Astrocyte (in vitro differentiated cells and primary cell): ENCODE results near the gene ST6GALNAC3. TPM values are rescaled to one million over a fixed set of nuclear protein-coding genes. Genes with fewer than 3 reads are reported as not detected.
A peak's percentile ranks its signal among the peaks of the same experiment; 100 is the strongest.

Source experiments
- DNase-seq: peaks from one replicate; pipeline ENCODE4 v3.0.0-alpha.2; 2010; ENCODE audit warnings: low read depth
- FAIRE-seq: peaks from 2 replicates; lab custom pipeline; 2011; peaks lifted over from hg19 to GRCh38; lab: Jason Lieb, UNC
- H2AFZ ChIP-seq: 2 replicates; pipeline ENCODE4 v1.6.0; 2012; ENCODE audit warnings: low read depth, low read length, inconsistent platforms
- H3K27ac ChIP-seq: 2 replicates; pipeline ENCODE4 v1.5.1; 2011; ENCODE audit warnings: low read depth, low read length, inconsistent platforms
- H3K27me3 ChIP-seq: 2 replicates; pipeline ENCODE4 v1.6.0; 2011; ENCODE audit warnings: low read length, inconsistent platforms; ENCODE audit not compliant: insufficient read depth
- H3K36me3 ChIP-seq: 2 replicates; pipeline ENCODE4 v1.5.1; 2011; ENCODE audit warnings: low read length, inconsistent platforms; ENCODE audit not compliant: insufficient read depth
- H3K4me1 ChIP-seq: 2 replicates; pipeline ENCODE4 v1.5.1; 2011; ENCODE audit warnings: low read length, inconsistent platforms; ENCODE audit not compliant: insufficient read depth
- H3K4me2 ChIP-seq: 2 replicates; pipeline ENCODE4 v1.6.0; 2012; ENCODE audit warnings: low read length, inconsistent platforms
- H3K4me3 ChIP-seq: 2 replicates; pipeline ENCODE4 v1.5.1; 2011; ENCODE audit warnings: low read depth, mild to moderate bottlenecking, low read length, inconsistent platforms; ENCODE audit not compliant: insufficient read depth
- H3K79me2 ChIP-seq: 2 replicates; pipeline ENCODE4 v1.6.0; 2012; ENCODE audit warnings: mild to moderate bottlenecking, low read length, inconsistent platforms; ENCODE audit not compliant: insufficient read depth
- H3K9ac ChIP-seq: 2 replicates; pipeline ENCODE4 v1.6.0; 2012; ENCODE audit warnings: mild to moderate bottlenecking, low read length, inconsistent platforms
- H3K9me3 ChIP-seq: 2 replicates; pipeline ENCODE4 v1.5.1; 2012; ENCODE audit warnings: low read depth, mild to moderate bottlenecking, low read length, inconsistent platforms; ENCODE audit not compliant: insufficient read depth
- H4K20me1 ChIP-seq: 2 replicates; pipeline ENCODE4 v1.6.0; 2012; ENCODE audit warnings: low read length, inconsistent platforms; ENCODE audit not compliant: insufficient read depth
- H3K27ac Mint-ChIP-seq: one replicate; pipeline ENCODE4 v1.8.0; 2021; ENCODE audit warnings: mild to moderate bottlenecking, mixed read lengths; ENCODE audit not compliant: unreplicated experiment
- H3K27me3 Mint-ChIP-seq: one replicate; pipeline ENCODE4 v1.8.0; 2021; ENCODE audit warnings: low read depth, mixed read lengths; ENCODE audit not compliant: unreplicated experiment
- H3K36me3 Mint-ChIP-seq: one replicate; pipeline ENCODE4 v1.8.0; 2021; ENCODE audit warnings: low read depth, mixed read lengths; ENCODE audit not compliant: unreplicated experiment
- H3K4me1 Mint-ChIP-seq: one replicate; pipeline ENCODE4 v1.8.0; 2021; ENCODE audit warnings: low read depth, mixed read lengths; ENCODE audit not compliant: unreplicated experiment
- H3K4me3 Mint-ChIP-seq: one replicate; pipeline ENCODE4 v1.8.0; 2021; ENCODE audit warnings: mild to moderate bottlenecking, moderate library complexity, mixed read lengths; ENCODE audit not compliant: unreplicated experiment
- H3K9me3 Mint-ChIP-seq: one replicate; pipeline ENCODE4 v1.8.0; 2021; ENCODE audit warnings: mild to moderate bottlenecking, mixed read lengths; ENCODE audit not compliant: unreplicated experiment
- EZH2 ChIP-seq: IDR thresholded peaks from 2 replicates; pipeline ENCODE4 v1.6.1; 2012; ENCODE audit warnings: mild to moderate bottlenecking, low read length, inconsistent platforms; ENCODE audit not compliant: insufficient read depth
- total RNA-seq: library from RNA; stranded (reverse); gene quantifications from 2 replicates; pipeline ENCODE4 v1.2.1, GENCODE V29; 2021
- TF ChIP-seq, protein P1 (sequence below): IDR thresholded peaks from 2 replicates; pipeline ENCODE4 v1.5.1; 2011; ENCODE audit warnings: low read depth, mild to moderate bottlenecking, inconsistent platforms, low read length, moderate library complexity; ENCODE audit not compliant: insufficient read depth

Gene ST6GALNAC3
- total RNA-seq, 1 donor from 2014 or later: 3.2 TPM

DNA sequence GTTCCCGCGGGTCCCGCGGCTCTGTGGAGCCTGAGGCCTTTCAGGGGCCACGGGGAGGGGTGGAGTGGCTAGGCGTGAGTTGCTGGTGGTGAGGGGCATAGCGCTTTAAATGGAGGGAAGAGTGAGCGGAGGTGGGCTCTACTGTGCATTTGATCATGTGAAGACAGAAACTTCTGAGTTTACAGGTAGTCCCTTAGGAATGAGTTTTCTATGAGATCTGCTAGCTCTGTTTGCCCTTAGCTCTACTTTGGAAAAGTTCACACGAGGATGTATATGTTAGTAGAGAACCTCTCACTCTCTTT lies 593 bp downstream of the ST6GALNAC3 start:
- peaks cover 10% of the 10 kb centered on the region for H3K4me1 Mint-ChIP-seq
- H3K4me3 Mint-ChIP-seq: peak overlapping the region; percentile 82
- no peaks in the 10 kb centered on the region for H3K36me3 Mint-ChIP-seq
- H3K9me3 ChIP-seq: no peaks in the 10 kb centered on the region
- no peaks in the 10 kb centered on the region for H4K20me1 ChIP-seq
- peaks cover 28% of the 10 kb centered on the region for H3K27me3 Mint-ChIP-seq
- no peaks in the 10 kb centered on the region for H3K9me3 Mint-ChIP-seq
- FAIRE-seq (no peak), DNase-seq (no peak)
- H3K27ac ChIP-seq: no peak overlapping the region
- peak overlapping the region; percentile 94 for H3K4me2 ChIP-seq
- H3K27ac Mint-ChIP-seq: no peak overlapping the region
- H3K4me3 ChIP-seq: peak overlapping the region; percentile 63
- H2AFZ ChIP-seq: peak overlapping the region; percentile 87
- TF ChIP-seq, protein P1, sequence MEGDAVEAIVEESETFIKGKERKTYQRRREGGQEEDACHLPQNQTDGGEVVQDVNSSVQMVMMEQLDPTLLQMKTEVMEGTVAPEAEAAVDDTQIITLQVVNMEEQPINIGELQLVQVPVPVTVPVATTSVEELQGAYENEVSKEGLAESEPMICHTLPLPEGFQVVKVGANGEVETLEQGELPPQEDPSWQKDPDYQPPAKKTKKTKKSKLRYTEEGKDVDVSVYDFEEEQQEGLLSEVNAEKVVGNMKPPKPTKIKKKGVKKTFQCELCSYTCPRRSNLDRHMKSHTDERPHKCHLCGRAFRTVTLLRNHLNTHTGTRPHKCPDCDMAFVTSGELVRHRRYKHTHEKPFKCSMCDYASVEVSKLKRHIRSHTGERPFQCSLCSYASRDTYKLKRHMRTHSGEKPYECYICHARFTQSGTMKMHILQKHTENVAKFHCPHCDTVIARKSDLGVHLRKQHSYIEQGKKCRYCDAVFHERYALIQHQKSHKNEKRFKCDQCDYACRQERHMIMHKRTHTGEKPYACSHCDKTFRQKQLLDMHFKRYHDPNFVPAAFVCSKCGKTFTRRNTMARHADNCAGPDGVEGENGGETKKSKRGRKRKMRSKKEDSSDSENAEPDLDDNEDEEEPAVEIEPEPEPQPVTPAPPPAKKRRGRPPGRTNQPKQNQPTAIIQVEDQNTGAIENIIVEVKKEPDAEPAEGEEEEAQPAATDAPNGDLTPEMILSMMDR: no peak
- TF ChIP-seq EZH2: no peak
- H3K27me3 ChIP-seq: peaks cover 3% of the 10 kb centered on the region
- H3K4me1 ChIP-seq: peaks cover 9% of the 10 kb centered on the region
- H3K36me3 ChIP-seq: no peaks in the 10 kb centered on the region
- peak overlapping the region; percentile 59 for H3K9ac ChIP-seq
- no peaks in the 10 kb centered on the region for H3K79me2 ChIP-seq

DNA sequence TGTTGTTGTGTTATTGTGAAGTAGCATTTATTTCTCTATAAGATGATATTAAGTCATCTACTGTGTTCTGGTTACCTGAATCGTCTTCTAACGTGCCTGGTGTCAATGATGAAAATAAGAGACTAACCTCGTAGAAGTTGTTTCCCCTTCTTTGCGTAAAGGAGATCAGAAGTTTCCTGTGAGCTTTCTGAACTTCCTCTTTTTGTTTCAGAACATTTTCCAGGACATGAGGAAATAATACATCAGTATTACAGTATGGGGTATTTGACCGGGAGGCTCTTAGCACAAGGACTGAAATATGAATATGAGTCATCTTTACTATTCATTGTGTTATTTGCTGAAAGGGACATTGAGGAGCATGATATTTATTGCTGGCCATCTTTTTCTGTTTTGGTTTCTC lies 1.3 kb downstream of the ST6GALNAC3 start:
- no peak overlapping the region for H3K4me2 ChIP-seq
- H3K9ac ChIP-seq: no peak overlapping the region
- no peaks in the 10 kb centered on the region for H3K79me2 ChIP-seq
- H3K4me3 ChIP-seq: no peak overlapping the region
- FAIRE-seq (no peak), DNase-seq (no peak)
- no peak overlapping the region for H2AFZ ChIP-seq
- no peaks in the 10 kb centered on the region for H3K36me3 Mint-ChIP-seq
- peaks cover 10% of the 10 kb centered on the region for H3K4me1 Mint-ChIP-seq
- H3K27ac ChIP-seq: no peak overlapping the region
- no peak overlapping the region for H3K4me3 Mint-ChIP-seq
- H3K4me1 ChIP-seq: peaks cover 9% of the 10 kb centered on the region
- H3K27me3 ChIP-seq: peaks cover 3% of the 10 kb centered on the region
- H4K20me1 ChIP-seq: no peaks in the 10 kb centered on the region
- TF ChIP-seq EZH2: no peak
- TF ChIP-seq, protein P1: no peak
- H3K36me3 ChIP-seq: no peaks in the 10 kb centered on the region
- no peak overlapping the region for H3K27ac Mint-ChIP-seq
- H3K9me3 Mint-ChIP-seq: no peaks in the 10 kb centered on the region
- peaks cover 28% of the 10 kb centered on the region for H3K27me3 Mint-ChIP-seq
- no peaks in the 10 kb centered on the region for H3K9me3 ChIP-seq

DNA sequence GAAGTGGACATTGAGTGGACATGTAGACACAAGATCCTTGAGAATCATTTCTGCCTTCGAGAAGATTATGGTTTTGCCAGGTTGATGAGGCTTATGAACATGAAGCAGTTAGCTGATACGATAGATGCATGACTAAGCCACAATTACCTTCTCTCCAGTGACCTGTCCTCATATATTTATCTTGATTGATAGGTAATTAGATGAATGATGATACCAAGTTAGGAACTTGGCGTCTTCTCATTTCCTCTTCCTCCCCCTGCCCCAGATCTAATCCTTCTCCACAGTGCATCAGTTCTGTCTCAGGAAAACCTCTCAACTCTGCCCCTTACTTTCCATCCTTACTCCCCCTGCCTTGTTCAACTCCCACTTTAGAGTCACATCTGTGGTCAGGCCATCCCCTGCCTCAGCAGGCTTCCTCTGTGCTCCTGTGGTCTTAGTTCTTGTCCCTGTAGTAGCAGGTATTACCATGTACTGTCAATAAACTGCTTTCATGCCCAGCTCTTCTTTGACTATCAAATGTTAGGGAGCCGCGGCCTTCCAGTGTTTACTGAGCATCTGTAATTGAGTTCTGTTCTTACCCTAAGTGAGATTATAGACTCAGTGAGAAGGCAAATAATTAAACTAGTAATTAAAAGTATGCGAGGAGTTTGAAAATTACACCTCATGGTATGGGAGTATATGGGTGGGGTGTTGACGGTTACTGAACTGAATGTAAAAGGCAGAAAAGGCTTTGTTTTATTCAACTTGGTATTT lies 5.1 kb downstream of the ST6GALNAC3 start:
- Mint-ChIP-seq H3K27me3 (peaks cover 24% of the 10 kb centered on the region), H3K9me3 (no peaks in the 10 kb centered on the region), H3K4me3 (no peak overlapping the region), H3K36me3 (no peaks in the 10 kb centered on the region), H3K27ac (no peak overlapping the region), H3K4me1 (peaks cover 1% of the 10 kb centered on the region)
- peaks cover 3% of the 10 kb centered on the region for H3K27me3 ChIP-seq
- no peak overlapping the region for H2AFZ ChIP-seq
- no peak overlapping the region for H3K4me2 ChIP-seq
- no peak overlapping the region for H3K4me3 ChIP-seq
- H3K27ac ChIP-seq: no peak overlapping the region
- peaks cover 5% of the 10 kb centered on the region for H3K4me1 ChIP-seq
- TF ChIP-seq, protein P1: no peak
- TF ChIP-seq EZH2: no peak
- H3K36me3 ChIP-seq: no peaks in the 10 kb centered on the region
- H4K20me1 ChIP-seq: no peaks in the 10 kb centered on the region
- FAIRE-seq (no peak), DNase-seq (no peak)
- no peaks in the 10 kb centered on the region for H3K79me2 ChIP-seq
- H3K9ac ChIP-seq: no peak overlapping the region
- no peaks in the 10 kb centered on the region for H3K9me3 ChIP-seq
